Neural progenitor cell (in vitro differentiated cells): ENCODE measurements around the gene AP2A1.

Experiments
- EZH2 ChIP-seq: fragments of 200-600 bp; sonication (generic); IDR thresholded peaks from 2 replicates; pipeline ENCODE4 v1.6.1; 2017; ENCODE audit warnings: antibody characterized with exemption, mild to moderate bottlenecking, moderate library complexity
- TF ChIP-seq, protein P1 (sequence below): fragments of 200-600 bp; sonication (generic); IDR thresholded peaks from 2 replicates; pipeline ENCODE4 v1.5.1; 2017; ENCODE audit warnings: antibody characterized with exemption, mild to moderate bottlenecking

DNA sequence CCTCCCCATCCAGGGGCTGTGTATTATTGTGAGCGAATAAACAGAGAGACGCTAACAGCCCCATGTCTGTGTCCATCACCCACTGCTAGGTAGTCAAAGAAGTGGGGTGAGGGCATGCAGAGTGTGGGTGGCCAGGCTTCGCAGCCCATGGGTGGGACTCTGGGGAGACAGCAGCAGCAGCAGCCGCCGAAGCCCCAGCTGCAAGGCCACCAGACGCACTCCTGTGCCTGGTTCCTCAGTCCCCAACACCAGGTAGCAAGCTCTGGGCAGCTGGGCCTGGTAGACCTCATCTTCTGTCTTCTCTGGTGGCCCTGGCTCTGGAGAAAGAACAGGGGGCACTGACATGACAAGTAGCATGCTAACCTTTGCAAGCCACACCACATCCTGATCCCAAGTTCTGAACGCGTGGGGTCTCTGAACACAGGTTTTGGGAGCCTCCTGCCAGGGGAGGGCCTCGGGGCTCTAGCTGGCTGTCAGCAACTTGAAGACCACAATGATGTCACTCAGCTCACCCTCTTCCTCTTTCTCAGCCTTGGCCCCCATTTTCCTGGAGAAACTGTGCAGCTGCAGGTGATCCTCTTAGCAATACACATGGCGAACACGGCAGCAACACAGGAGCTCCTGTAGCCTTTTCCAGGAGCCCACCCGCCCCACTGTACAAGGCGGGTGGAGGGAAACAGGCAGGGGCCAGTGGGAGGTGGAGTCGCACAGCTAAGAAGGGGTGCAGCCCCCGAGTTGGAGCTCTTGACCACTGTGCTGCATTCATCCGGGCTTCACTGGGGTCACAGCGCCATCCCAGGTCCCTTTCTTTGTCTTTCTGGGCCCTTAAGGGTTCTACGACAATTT, 40.5 kb downstream of the AP2A1 start:
- TF ChIP-seq, protein P1, sequence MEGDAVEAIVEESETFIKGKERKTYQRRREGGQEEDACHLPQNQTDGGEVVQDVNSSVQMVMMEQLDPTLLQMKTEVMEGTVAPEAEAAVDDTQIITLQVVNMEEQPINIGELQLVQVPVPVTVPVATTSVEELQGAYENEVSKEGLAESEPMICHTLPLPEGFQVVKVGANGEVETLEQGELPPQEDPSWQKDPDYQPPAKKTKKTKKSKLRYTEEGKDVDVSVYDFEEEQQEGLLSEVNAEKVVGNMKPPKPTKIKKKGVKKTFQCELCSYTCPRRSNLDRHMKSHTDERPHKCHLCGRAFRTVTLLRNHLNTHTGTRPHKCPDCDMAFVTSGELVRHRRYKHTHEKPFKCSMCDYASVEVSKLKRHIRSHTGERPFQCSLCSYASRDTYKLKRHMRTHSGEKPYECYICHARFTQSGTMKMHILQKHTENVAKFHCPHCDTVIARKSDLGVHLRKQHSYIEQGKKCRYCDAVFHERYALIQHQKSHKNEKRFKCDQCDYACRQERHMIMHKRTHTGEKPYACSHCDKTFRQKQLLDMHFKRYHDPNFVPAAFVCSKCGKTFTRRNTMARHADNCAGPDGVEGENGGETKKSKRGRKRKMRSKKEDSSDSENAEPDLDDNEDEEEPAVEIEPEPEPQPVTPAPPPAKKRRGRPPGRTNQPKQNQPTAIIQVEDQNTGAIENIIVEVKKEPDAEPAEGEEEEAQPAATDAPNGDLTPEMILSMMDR = no peak
- TF ChIP-seq EZH2 = no peak
